ENCODE results near the gene CRKL. TPM values are rescaled to one million over a fixed set of nuclear protein-coding genes. Genes with fewer than 3 reads are reported as not detected.

Gene CRKL
- total RNA-seq, 1 donor from 2014 or later: 59.5 TPM

GRCh38 chr22:20974336-20974955, 57.2 kb downstream of the CRKL start:
- no peaks in the 10 kb centered on the region for H4K20me1 ChIP-seq (ENCODE audit: insufficient read depth, low read length)
- H3K36me3 ChIP-seq (ENCODE audit: insufficient read depth, low read length): no peaks in the 10 kb centered on the region
- H3K4me2 ChIP-seq (ENCODE audit: low read length): no peak overlapping the region
- no peak overlapping the region for H3K4me3 ChIP-seq (ENCODE audit: insufficient read depth, low read depth, low read length)
- Mint-ChIP-seq H3K9me3 (ENCODE audit: unreplicated experiment) (peaks cover 11% of the 10 kb centered on the region), H3K27me3 (ENCODE audit: low read depth, unreplicated experiment) (peaks cover 28% of the 10 kb centered on the region), H3K4me1 (ENCODE audit: low read depth, unreplicated experiment) (no peaks in the 10 kb centered on the region), H3K36me3 (ENCODE audit: low read depth, unreplicated experiment) (peaks cover under 1% of the 10 kb centered on the region), H3K27ac (ENCODE audit: unreplicated experiment) (no peak overlapping the region), H3K4me3 (ENCODE audit: unreplicated experiment) (no peak overlapping the region)
- no peaks in the 10 kb centered on the region for H3K4me1 ChIP-seq (ENCODE audit: insufficient read depth, low read length)
- no peak overlapping the region for H3K9ac ChIP-seq (ENCODE audit: low read length)
- peaks cover 5% of the 10 kb centered on the region for H3K9me3 ChIP-seq (ENCODE audit: insufficient read depth, low read depth, low read length)
- no peak for TF ChIP-seq EZH2 (IDR thresholded peaks at IDR 0.05; ENCODE audit: insufficient read depth, low read length)
- TF ChIP-seq CTCF (IDR thresholded peaks at IDR 0.05; ENCODE audit: insufficient read depth, low read depth, low read length): no peak
- H2AFZ ChIP-seq (ENCODE audit: low read depth, low read length): no peak overlapping the region
- FAIRE-seq: no peak
- H3K27ac ChIP-seq (ENCODE audit: low read depth, low read length): no peak overlapping the region
- H3K27me3 ChIP-seq (ENCODE audit: insufficient read depth, low read length): no peaks in the 10 kb centered on the region
- no peaks in the 10 kb centered on the region for H3K79me2 ChIP-seq (ENCODE audit: insufficient read depth, low read length)
- no peak for DNase-seq (ENCODE audit: low read depth)

GRCh38 chr22:20975541-20976290, 58.5 kb downstream of the CRKL start:
- no peak overlapping the region for H3K4me2 ChIP-seq (ENCODE audit: low read length)
- FAIRE-seq: no peak
- H4K20me1 ChIP-seq (ENCODE audit: insufficient read depth, low read length): no peaks in the 10 kb centered on the region
- H3K4me1 ChIP-seq (ENCODE audit: insufficient read depth, low read length): no peaks in the 10 kb centered on the region
- H3K9ac ChIP-seq (ENCODE audit: low read length): no peak overlapping the region
- peaks cover 11% of the 10 kb centered on the region for H3K9me3 Mint-ChIP-seq (ENCODE audit: unreplicated experiment)
- peaks cover 2% of the 10 kb centered on the region for H3K36me3 Mint-ChIP-seq (ENCODE audit: low read depth, unreplicated experiment)
- no peaks in the 10 kb centered on the region for H3K79me2 ChIP-seq (ENCODE audit: insufficient read depth, low read length)
- H3K4me1 Mint-ChIP-seq (ENCODE audit: low read depth, unreplicated experiment): no peaks in the 10 kb centered on the region
- no peaks in the 10 kb centered on the region for H3K27me3 ChIP-seq (ENCODE audit: insufficient read depth, low read length)
- H3K27me3 Mint-ChIP-seq (ENCODE audit: low read depth, unreplicated experiment): peaks cover 29% of the 10 kb centered on the region
- H3K9me3 ChIP-seq (ENCODE audit: insufficient read depth, low read depth, low read length): peaks cover 5% of the 10 kb centered on the region
- DNase-seq (ENCODE audit: low read depth): no peak
- H2AFZ ChIP-seq (ENCODE audit: low read depth, low read length): no peak overlapping the region
- TF ChIP-seq CTCF (IDR thresholded peaks at IDR 0.05; ENCODE audit: insufficient read depth, low read depth, low read length) (no peak), EZH2 (IDR thresholded peaks at IDR 0.05; ENCODE audit: insufficient read depth, low read length) (no peak)
- peak overlapping the region; percentile 27 for H3K4me3 Mint-ChIP-seq (ENCODE audit: unreplicated experiment)
- no peak overlapping the region for H3K27ac Mint-ChIP-seq (ENCODE audit: unreplicated experiment)
- no peaks in the 10 kb centered on the region for H3K36me3 ChIP-seq (ENCODE audit: insufficient read depth, low read length)
- H3K27ac ChIP-seq (ENCODE audit: low read depth, low read length): no peak overlapping the region
- no peak overlapping the region for H3K4me3 ChIP-seq (ENCODE audit: insufficient read depth, low read depth, low read length)

All from astrocyte (in vitro differentiated cells and primary cell).